ENCODE data around the gene SHISA6.

SHISA6 gene

GRCh38 chr17:11356371-11356770 lies 115.4 kb downstream of the SHISA6 start:
- no peak for DNase-seq

GRCh38 chr17:11363565-11364117 lies 122.6 kb downstream of the SHISA6 start:
- DNase-seq: no peak

GRCh38 chr17:11366272-11366850 lies 125.3 kb downstream of the SHISA6 start:
- no peak for DNase-seq

- no peak for DNase-seq
Measured at GRCh38 chr17:11369575-11369974, 128.6 kb downstream of the SHISA6 start.

- no peak for DNase-seq
Measured at GRCh38 chr17:11372692-11373091, 131.7 kb downstream of the SHISA6 start.

- no peak for DNase-seq
Measured at GRCh38 chr17:11378506-11378905, 137.5 kb downstream of the SHISA6 start.

- DNase-seq: no peak
Measured at GRCh38 chr17:11380761-11381160, 139.7 kb downstream of the SHISA6 start.

GRCh38 chr17:11383157-11383556 lies 142.1 kb downstream of the SHISA6 start:
- no peak for DNase-seq

- DNase-seq: no peak
Measured at GRCh38 chr17:11384131-11384530, 143.1 kb downstream of the SHISA6 start.

GRCh38 chr17:11387610-11388009 lies 146.6 kb downstream of the SHISA6 start:
- no peak for DNase-seq

GRCh38 chr17:11388054-11388453 lies 147.0 kb downstream of the SHISA6 start:
- no peak for DNase-seq

- no peak for DNase-seq
Measured at GRCh38 chr17:11389583-11389982, 148.6 kb downstream of the SHISA6 start.

- no peak for DNase-seq
Measured at GRCh38 chr17:11391134-11391533, 150.1 kb downstream of the SHISA6 start.

- DNase-seq: no peak
Measured at GRCh38 chr17:11404431-11405276, 163.6 kb downstream of the SHISA6 start.

- no peak for DNase-seq
Measured at GRCh38 chr17:11406716-11407115, 165.7 kb downstream of the SHISA6 start.

GRCh38 chr17:11412654-11413053 lies 171.6 kb downstream of the SHISA6 start:
- no peak for DNase-seq

- no peak for DNase-seq
Measured at GRCh38 chr17:11418342-11418741, 177.3 kb downstream of the SHISA6 start.

GRCh38 chr17:11430751-11431150 lies 189.7 kb downstream of the SHISA6 start:
- DNase-seq: no peak

- DNase-seq: no peak
Measured at GRCh38 chr17:11438673-11439072, 197.7 kb downstream of the SHISA6 start.

GRCh38 chr17:11441004-11441403 lies 200.0 kb downstream of the SHISA6 start:
- DNase-seq: no peak

GRCh38 chr17:11446316-11446715 lies 205.3 kb downstream of the SHISA6 start:
- DNase-seq: no peak

GRCh38 chr17:11454096-11454495 lies 213.1 kb downstream of the SHISA6 start:
- DNase-seq: no peak

- no peak for DNase-seq
Measured at GRCh38 chr17:11458279-11458678, 217.3 kb downstream of the SHISA6 start.

- no peak for DNase-seq
Measured at GRCh38 chr17:11459861-11460331, 218.9 kb downstream of the SHISA6 start.
